ENCODE data around the gene CXCL17.
"Not testable (repeated sequence)": the region's sequence is repeated elsewhere in the genome, so short reads cannot be mapped to it uniquely, and the experiment has no call there.

Gene CXCL17

GRCh38 chr19:42465827-42466280, 23.1 kb upstream of the CXCL17 start:
- DNase-seq, result peak in 1 of 2 donors; percentile 53

- DNase-seq, result no peak
Measured at GRCh38 chr19:42461700-42462324, 19.1 kb upstream of the CXCL17 start.

- DNase-seq, result not testable (repeated sequence)
Measured at GRCh38 chr19:42461231-42461630, 18.5 kb upstream of the CXCL17 start.

GRCh38 chr19:42459926-42460325, 17.2 kb upstream of the CXCL17 start:
- DNase-seq, result no peak

- no peak for DNase-seq
Measured at GRCh38 chr19:42455621-42456081, 12.9 kb upstream of the CXCL17 start.

- no peak for DNase-seq
Measured at GRCh38 chr19:42455086-42455485, 12.3 kb upstream of the CXCL17 start.

GRCh38 chr19:42452590-42452989, 9.8 kb upstream of the CXCL17 start:
- no peak for DNase-seq

- peak; percentile 87 to 91 for DNase-seq
Measured at GRCh38 chr19:42450314-42450934, 7.7 kb upstream of the CXCL17 start.

GRCh38 chr19:42448306-42448705, 5.6 kb upstream of the CXCL17 start:
- not testable (repeated sequence) for DNase-seq

- no peak for DNase-seq
Measured at GRCh38 chr19:42445948-42446347, 3.2 kb upstream of the CXCL17 start.

- DNase-seq, result no peak
Measured at GRCh38 chr19:42443944-42444398, 1.2 kb upstream of the CXCL17 start.

GRCh38 chr19:42441049-42441445, 1.7 kb downstream of the CXCL17 start:
- DNase-seq, result peak in 1 of 2 donors; percentile 13

GRCh38 chr19:42440357-42441048, 2.2 kb downstream of the CXCL17 start:
- DNase-seq, result peak; percentile 72 to 82

GRCh38 chr19:42436006-42436405, 6.7 kb downstream of the CXCL17 start:
- no peak for DNase-seq

GRCh38 chr19:42435316-42435715, 7.4 kb downstream of the CXCL17 start:
- no peak for DNase-seq

GRCh38 chr19:42433503-42434260, 9.1 kb downstream of the CXCL17 start:
- DNase-seq, result peak; percentile 62 to 74

- no peak for DNase-seq
Measured at GRCh38 chr19:42431486-42431885, 11.3 kb downstream of the CXCL17 start.

GRCh38 chr19:42428676-42429075, 14.1 kb downstream of the CXCL17 start:
- DNase-seq, result no peak

- DNase-seq, result no peak
Measured at GRCh38 chr19:42427313-42427712, 15.4 kb downstream of the CXCL17 start, which contains the start of gene LIPE. Gene LIPE (minus strand): TSS chr19:42427388. CDS start chr19:42427149, 239 bp downstream.

- DNase-seq, result no peak
Measured at GRCh38 chr19:42426643-42427042, 16.1 kb downstream of the CXCL17 start.

GRCh38 chr19:42424712-42425131, 18.0 kb downstream of the CXCL17 start:
- no peak for DNase-seq

- DNase-seq, result no peak
Measured at GRCh38 chr19:42424345-42424707, 18.4 kb downstream of the CXCL17 start.
